Upper lobe of left lung (tissue), 4 donors: ENCODE measurements around the gene SACM1L.

Source experiments
- EP300 ChIP-seq, 4 donors: sonication (generic); formaldehyde crosslinking; IDR thresholded peaks; one replicate each; pipeline ENCODE4 v1.5.1; 2017; ENCODE audit warnings: antibody characterized with exemption in 4 of 4, control low read depth in 2 of 4
- POLR2A ChIP-seq, 4 donors: fragments of 450-650 bp; IDR thresholded peaks; one replicate each; pipeline ENCODE4 v1.5.1; 2016 to 2017; ENCODE audit warnings: antibody characterized with exemption in 4 of 4, mild to moderate bottlenecking in 2 of 4
- POLR2AphosphoS5 ChIP-seq, 2 donors: sonication (generic); formaldehyde crosslinking; IDR thresholded peaks; one replicate each; pipeline ENCODE4 v1.5.1; 2017; ENCODE audit warnings: antibody characterized with exemption in 2 of 2
- TF ChIP-seq, protein P1 (sequence below), 6 experiments: fragments of 450-650 bp in 4 of 6; fragments of 200-600 bp in 2 of 6; sonication (generic) in 2 of 6; IDR thresholded peaks; one replicate each; pipeline ENCODE4 v1.5.1; 2016 to 2019; ENCODE audit warnings: antibody characterized with exemption in 6 of 6

DNA sequence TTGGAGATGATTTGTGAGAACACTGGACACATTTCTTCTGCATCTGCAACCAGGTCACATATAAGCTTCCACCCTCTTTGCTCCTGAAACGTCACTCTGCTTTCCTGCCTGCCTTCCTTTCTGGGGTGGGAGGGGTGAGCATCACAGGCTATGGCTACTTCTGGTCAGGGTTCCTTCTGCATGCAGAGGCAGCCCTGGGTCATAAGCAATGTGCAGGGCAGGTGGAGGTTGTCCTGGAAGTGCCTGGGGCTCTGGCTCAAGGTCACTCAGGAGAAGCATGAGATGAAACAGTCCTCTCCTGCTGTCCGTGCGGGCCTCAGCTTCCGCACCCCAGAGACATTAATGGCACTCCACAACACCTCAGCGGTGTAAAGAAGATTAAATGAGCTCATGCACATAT lies 92.1 kb downstream of the SACM1L start:
- TF ChIP-seq, protein P1, sequence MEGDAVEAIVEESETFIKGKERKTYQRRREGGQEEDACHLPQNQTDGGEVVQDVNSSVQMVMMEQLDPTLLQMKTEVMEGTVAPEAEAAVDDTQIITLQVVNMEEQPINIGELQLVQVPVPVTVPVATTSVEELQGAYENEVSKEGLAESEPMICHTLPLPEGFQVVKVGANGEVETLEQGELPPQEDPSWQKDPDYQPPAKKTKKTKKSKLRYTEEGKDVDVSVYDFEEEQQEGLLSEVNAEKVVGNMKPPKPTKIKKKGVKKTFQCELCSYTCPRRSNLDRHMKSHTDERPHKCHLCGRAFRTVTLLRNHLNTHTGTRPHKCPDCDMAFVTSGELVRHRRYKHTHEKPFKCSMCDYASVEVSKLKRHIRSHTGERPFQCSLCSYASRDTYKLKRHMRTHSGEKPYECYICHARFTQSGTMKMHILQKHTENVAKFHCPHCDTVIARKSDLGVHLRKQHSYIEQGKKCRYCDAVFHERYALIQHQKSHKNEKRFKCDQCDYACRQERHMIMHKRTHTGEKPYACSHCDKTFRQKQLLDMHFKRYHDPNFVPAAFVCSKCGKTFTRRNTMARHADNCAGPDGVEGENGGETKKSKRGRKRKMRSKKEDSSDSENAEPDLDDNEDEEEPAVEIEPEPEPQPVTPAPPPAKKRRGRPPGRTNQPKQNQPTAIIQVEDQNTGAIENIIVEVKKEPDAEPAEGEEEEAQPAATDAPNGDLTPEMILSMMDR (IDR thresholded peaks at IDR 0.05): no peak
- TF ChIP-seq POLR2AphosphoS5 (IDR thresholded peaks at IDR 0.05) (no peak), EP300 (IDR thresholded peaks at IDR 0.05) (no peak), POLR2A (IDR thresholded peaks at IDR 0.05) (no peak)
